Neuronal stem cell (in vitro differentiated cells): ENCODE measurements around the gene ANKAR.

ENCODE experiments used
- DNase-seq: peaks from one replicate; pipeline ENCODE4 v3.0.0-alpha.2; 2013; ENCODE audit warnings: low spot score
- H2AFZ ChIP-seq: one replicate; pipeline ENCODE4 v1.6.1; 2013; ENCODE audit warnings: mild to moderate bottlenecking, low read length, inconsistent platforms
- H2AK5ac ChIP-seq: 2 replicates; pipeline ENCODE4 v1.6.1; 2013; ENCODE audit warnings: low read depth, mild to moderate bottlenecking, inconsistent platforms, low read length, moderate library complexity, mixed read lengths
- H2BK120ac ChIP-seq: 2 replicates; pipeline ENCODE4 v1.6.1; 2013; ENCODE audit warnings: low read depth, mild to moderate bottlenecking, inconsistent platforms, low read length, moderate library complexity, mixed read lengths
- H2BK12ac ChIP-seq: one replicate; pipeline ENCODE4 v1.6.1; 2013; ENCODE audit warnings: low read length, inconsistent platforms
- H2BK15ac ChIP-seq: 2 replicates; pipeline ENCODE4 v1.6.1; 2013; ENCODE audit warnings: mild to moderate bottlenecking, low read length, inconsistent platforms, mixed read lengths
- H2BK5ac ChIP-seq: one replicate; pipeline ENCODE4 v1.6.1; 2013; ENCODE audit warnings: inconsistent platforms, mild to moderate bottlenecking, low read length, moderate library complexity
- H3K14ac ChIP-seq: one replicate; pipeline ENCODE4 v1.6.1; 2013; ENCODE audit warnings: low read length, inconsistent platforms
- H3K18ac ChIP-seq: 2 replicates; pipeline ENCODE4 v1.6.1; 2013; ENCODE audit warnings: low read length, inconsistent platforms
- H3K23ac ChIP-seq: 2 replicates; pipeline ENCODE4 v1.6.1; 2013; ENCODE audit warnings: low read depth, mild to moderate bottlenecking, mixed read lengths, low read length, inconsistent platforms; ENCODE audit not compliant: poor library complexity
- H3K27ac ChIP-seq: replicated peaks from 3 replicates; pipeline ENCODE4 v1.5.1; 2013; ENCODE audit warnings: low read length, inconsistent platforms
- H3K27me3 ChIP-seq, 3 experiments: 2 replicates each; pipeline ENCODE4 v1.6.1; 2013; ENCODE audit warnings: low read length in 3 of 3, mild to moderate bottlenecking in 2 of 3, inconsistent platforms in 1 of 3, low read depth in 1 of 3, mixed read lengths in 1 of 3, moderate library complexity in 1 of 3; ENCODE audit not compliant: control insufficient read depth in 3 of 3, insufficient read depth in 3 of 3
- H3K36me3 ChIP-seq, 2 donors: replicated peaks in 1 of 2; 2 replicates each; pipeline ENCODE4 v1.6.1; 2013; ENCODE audit warnings: low read length in 2 of 2; ENCODE audit not compliant: control insufficient read depth in 2 of 2, insufficient read depth in 2 of 2
- H3K4ac ChIP-seq: 2 replicates; pipeline ENCODE4 v1.6.1; 2013; ENCODE audit warnings: inconsistent platforms, mild to moderate bottlenecking, low read length, moderate library complexity
- H3K4me1 ChIP-seq, 2 donors: 1 replicate in 1 of 2; 2 replicates in 1 of 2; pipeline ENCODE4 v1.6.1; 2013; ENCODE audit warnings: low read length in 2 of 2, low read depth in 1 of 2; ENCODE audit not compliant: control insufficient read depth in 2 of 2, insufficient read depth in 1 of 2
- H3K4me2 ChIP-seq: one replicate; pipeline ENCODE4 v1.6.1; 2013; ENCODE audit warnings: mild to moderate bottlenecking, low read length, inconsistent platforms; ENCODE audit not compliant: insufficient read depth, poor library complexity, severe bottlenecking
- H3K4me3 ChIP-seq, 2 donors: 2 replicates each; pipeline ENCODE4 v1.5.1; 2013; ENCODE audit warnings: low read length in 2 of 2, mild to moderate bottlenecking in 2 of 2, inconsistent platforms in 1 of 2, moderate library complexity in 1 of 2
- H3K79me1 ChIP-seq: one replicate; pipeline ENCODE4 v1.6.1; 2013; ENCODE audit warnings: low read depth, mild to moderate bottlenecking, inconsistent platforms, low read length, moderate library complexity
- H3K9ac ChIP-seq: one replicate; pipeline ENCODE4 v1.6.1; 2013; ENCODE audit warnings: mild to moderate bottlenecking, low read depth, low read length, inconsistent platforms; ENCODE audit not compliant: poor library complexity
- H3K9me3 ChIP-seq, 2 donors: replicated peaks in 1 of 2; 2 replicates each; pipeline versions ENCODE3 to v1.6.1; 2013; ENCODE audit warnings: low read length in 2 of 2, mild to moderate bottlenecking in 2 of 2, inconsistent platforms in 1 of 2, low read depth in 1 of 2, mixed read lengths in 1 of 2, moderate library complexity in 1 of 2; ENCODE audit not compliant: control insufficient read depth in 2 of 2, insufficient read depth in 1 of 2
- H4K8ac ChIP-seq: one replicate; pipeline ENCODE4 v1.6.1; 2013; ENCODE audit warnings: low read depth, mild to moderate bottlenecking, inconsistent platforms, low read length, moderate library complexity
- H4K91ac ChIP-seq: one replicate; pipeline ENCODE4 v1.6.1; 2013; ENCODE audit warnings: low read length, low read depth, mild to moderate bottlenecking, inconsistent platforms; ENCODE audit not compliant: poor library complexity
- WGBS, 2 donors: extraction: QIAGEN DNeasy Blood & Tissue Kit; methylation state at CpG; one replicate each; pipeline ENCODE4 v1.1.7; 2013; ENCODE audit warnings: missing lambda C conversion rate in 2 of 2, mixed read lengths in 1 of 2; ENCODE audit not compliant: insufficient read length in 2 of 2, insufficient replicate concordance in 1 of 2; ENCODE audit errors: extremely low coverage in 2 of 2; 5-methylcytosine and 5-hydroxymethylcytosine counted together

Gene ANKAR

GRCh38 chr2:189628817-189629530 lies 45.5 kb upstream of the ANKAR start:
- no peak overlapping the region for H2AFZ ChIP-seq
- no peak overlapping the region for H3K4ac ChIP-seq
- H3K27me3 ChIP-seq: no peaks in the 10 kb centered on the region
- H2BK12ac ChIP-seq: no peak overlapping the region
- no peaks in the 10 kb centered on the region for H3K79me1 ChIP-seq
- H2BK5ac ChIP-seq: no peak overlapping the region
- no peaks in the 10 kb centered on the region for H3K4me1 ChIP-seq
- H3K23ac ChIP-seq: no peak overlapping the region
- H2BK120ac ChIP-seq: no peak overlapping the region
- H3K4me2 ChIP-seq: no peak overlapping the region
- no peak overlapping the region for H3K18ac ChIP-seq
- H2BK15ac ChIP-seq: no peak overlapping the region
- no peak overlapping the region for H4K91ac ChIP-seq
- no peak overlapping the region for H3K4me3 ChIP-seq
- WGBS, 2 donors: no CpG with 5 or more reads among the region's 9 CpGs
- no peak overlapping the region for H3K14ac ChIP-seq
- no peak overlapping the region for H2AK5ac ChIP-seq
- no peak for DNase-seq
- no peaks in the 10 kb centered on the region for H3K36me3 ChIP-seq
- H3K9ac ChIP-seq: no peak overlapping the region
- no peaks in the 10 kb centered on the region for H3K9me3 ChIP-seq
- H3K27ac ChIP-seq: no peak overlapping the region
- H4K8ac ChIP-seq: no peak overlapping the region

GRCh38 chr2:189629531-189630453 lies 44.7 kb upstream of the ANKAR start:
- no peak overlapping the region for H3K4me2 ChIP-seq
- H3K9ac ChIP-seq: no peak overlapping the region
- no peak overlapping the region for H3K27ac ChIP-seq
- H3K4me3 ChIP-seq: no peak overlapping the region
- no peak overlapping the region for H3K23ac ChIP-seq
- no peak overlapping the region for H2BK120ac ChIP-seq
- peak overlapping the region; percentile 5 for H2AFZ ChIP-seq
- H3K79me1 ChIP-seq: no peaks in the 10 kb centered on the region
- no peaks in the 10 kb centered on the region for H3K4me1 ChIP-seq
- H3K14ac ChIP-seq: no peak overlapping the region
- no peak overlapping the region for H4K8ac ChIP-seq
- H2BK12ac ChIP-seq: no peak overlapping the region
- no peak overlapping the region for H3K4ac ChIP-seq
- H3K9me3 ChIP-seq: no peaks in the 10 kb centered on the region
- no peaks in the 10 kb centered on the region for H3K36me3 ChIP-seq
- H2AK5ac ChIP-seq: no peak overlapping the region
- H2BK15ac ChIP-seq: no peak overlapping the region
- no peak overlapping the region for H2BK5ac ChIP-seq
- H3K27me3 ChIP-seq: no peaks in the 10 kb centered on the region
- no peak overlapping the region for H3K18ac ChIP-seq
- no CpG with 5 or more reads among the region's 10 CpGs for WGBS, 2 donors
- H4K91ac ChIP-seq: no peak overlapping the region
- DNase-seq: no peak

- no CpG with 5 or more reads among the region's 4 CpGs for WGBS, 2 donors
- H3K36me3 ChIP-seq: no peaks in the 10 kb centered on the region
- no peaks in the 10 kb centered on the region for H3K9me3 ChIP-seq
- H3K4me1 ChIP-seq: no peaks in the 10 kb centered on the region
- no peak for DNase-seq
- H3K27me3 ChIP-seq: no peaks in the 10 kb centered on the region
- H3K79me1 ChIP-seq: no peaks in the 10 kb centered on the region
- no peak overlapping the region for H2AFZ ChIP-seq
- no peak overlapping the region for H3K27ac ChIP-seq
- no peak overlapping the region for H3K4me3 ChIP-seq
- H4K91ac ChIP-seq: no peak overlapping the region
- no peak overlapping the region for H3K14ac ChIP-seq
- no peak overlapping the region for H3K9ac ChIP-seq
- no peak overlapping the region for H4K8ac ChIP-seq
- no peak overlapping the region for H2BK12ac ChIP-seq
- H3K18ac ChIP-seq: no peak overlapping the region
- no peak overlapping the region for H2BK15ac ChIP-seq
- H2BK120ac ChIP-seq: no peak overlapping the region
- no peak overlapping the region for H3K23ac ChIP-seq
- no peak overlapping the region for H3K4me2 ChIP-seq
- H3K4ac ChIP-seq: no peak overlapping the region
- no peak overlapping the region for H2AK5ac ChIP-seq
- H2BK5ac ChIP-seq: no peak overlapping the region
These were observed 42.6 kb upstream of the ANKAR start for GRCh38 chr2:189631849-189632248.

GRCh38 chr2:189633392-189633811 lies 41.1 kb upstream of the ANKAR start:
- H3K4ac ChIP-seq: no peak overlapping the region
- H2BK15ac ChIP-seq: no peak overlapping the region
- H4K8ac ChIP-seq: no peak overlapping the region
- no peaks in the 10 kb centered on the region for H3K9me3 ChIP-seq
- H2AK5ac ChIP-seq: no peak overlapping the region
- H2BK120ac ChIP-seq: no peak overlapping the region
- no peaks in the 10 kb centered on the region for H3K36me3 ChIP-seq
- no peak overlapping the region for H3K23ac ChIP-seq
- no peak overlapping the region for H3K14ac ChIP-seq
- WGBS, 2 donors: no CpG with 5 or more reads among the region's 5 CpGs
- H3K4me3 ChIP-seq: no peak overlapping the region
- no peak overlapping the region for H3K9ac ChIP-seq
- H3K79me1 ChIP-seq: no peaks in the 10 kb centered on the region
- H3K18ac ChIP-seq: no peak overlapping the region
- no peak overlapping the region for H2AFZ ChIP-seq
- no peak overlapping the region for H2BK12ac ChIP-seq
- no peak overlapping the region for H4K91ac ChIP-seq
- peaks cover 0 to 4% (median 0%) of the 10 kb centered on the region in 3 experiments for H3K27me3 ChIP-seq
- no peak overlapping the region for H3K27ac ChIP-seq
- H3K4me2 ChIP-seq: no peak overlapping the region
- H3K4me1 ChIP-seq: no peaks in the 10 kb centered on the region
- no peak overlapping the region for H2BK5ac ChIP-seq
- DNase-seq: no peak
